MM.1S (cell line): ENCODE results near the gene BSDC1.
A peak's percentile ranks its signal among the peaks of the same experiment; 100 is the strongest.

Source experiments
- DNase-seq: peaks from one replicate; pipeline ENCODE4 v3.0.0-alpha.2; 2015
- H2AFZ ChIP-seq: fragments of 300-600 bp; sonication (generic); 2 replicates; pipeline ENCODE4 v1.6.0; 2016; ENCODE audit warnings: antibody characterized with exemption, low read length
- H3F3A ChIP-seq: fragments of 300-600 bp; sonication (generic); 2 replicates; pipeline ENCODE4 v1.6.1; 2016; ENCODE audit warnings: mild to moderate bottlenecking, antibody characterized with exemption, low read length, moderate library complexity, mixed read lengths; ENCODE audit not compliant: insufficient read depth
- H3K27ac ChIP-seq: fragments of 300-600 bp; sonication (generic); 2 replicates; pipeline ENCODE4 v1.5.1; 2016; ENCODE audit warnings: mild to moderate bottlenecking, low read length
- H3K27me3 ChIP-seq: fragments of 300-600 bp; sonication (generic); replicated peaks from 2 replicates; pipeline ENCODE4 v1.6.0; 2016; ENCODE audit warnings: low read length; ENCODE audit not compliant: insufficient read depth
- H3K36me3 ChIP-seq: fragments of 300-600 bp; sonication (generic); replicated peaks from 2 replicates; pipeline ENCODE4 v1.6.1; 2016; ENCODE audit warnings: mild to moderate bottlenecking, low read length, mixed read lengths; ENCODE audit not compliant: insufficient read depth
- H3K4me1 ChIP-seq: fragments of 300-600 bp; sonication (generic); 2 replicates; pipeline ENCODE4 v1.6.1; 2016; ENCODE audit warnings: low read length, mixed read lengths
- H3K4me2 ChIP-seq: fragments of 300-600 bp; sonication (generic); 2 replicates; pipeline ENCODE4 v1.6.0; 2016; ENCODE audit warnings: low read depth, low read length
- H3K4me3 ChIP-seq: fragments of 300-600 bp; sonication (generic); 2 replicates; pipeline ENCODE4 v1.5.1; 2016; ENCODE audit warnings: low read length, mixed read lengths
- H3K79me2 ChIP-seq: fragments of 300-600 bp; sonication (generic); 2 replicates; pipeline ENCODE4 v1.6.1; 2016; ENCODE audit warnings: mixed run types, low read length, mixed read lengths
- H3K9ac ChIP-seq: fragments of 300-600 bp; sonication (generic); 2 replicates; pipeline ENCODE4 v1.6.1; 2016; ENCODE audit warnings: low read length, mixed read lengths
- H3K9me2 ChIP-seq: fragments of 300-600 bp; sonication (generic); replicated peaks from 2 replicates; pipeline ENCODE4 v1.6.1; 2016; ENCODE audit warnings: mild to moderate bottlenecking, low read length, mixed read lengths; ENCODE audit not compliant: insufficient read depth
- H3K9me3 ChIP-seq: fragments of 300-600 bp; sonication (generic); replicated peaks from 2 replicates; pipeline ENCODE4 v1.6.1; 2016; ENCODE audit warnings: mild to moderate bottlenecking, low read length, mixed read lengths; ENCODE audit not compliant: insufficient read depth
- H4K20me1 ChIP-seq: fragments of 300-600 bp; sonication (generic); 2 replicates; pipeline ENCODE4 v1.6.1; 2016; ENCODE audit warnings: mild to moderate bottlenecking, low read length, moderate library complexity, mixed read lengths; ENCODE audit not compliant: insufficient read depth
- EZH2 ChIP-seq: fragments of 300-600 bp; sonication (generic); optimal IDR thresholded peaks from 2 replicates; pipeline ENCODE3; 2017; ENCODE audit warnings: low read depth, mild to moderate bottlenecking, antibody characterized with exemption, low read length, mixed read lengths
- EZH2phosphoT487 ChIP-seq: fragments of 300-600 bp; sonication (generic); IDR thresholded peaks from 2 replicates; pipeline ENCODE4 v1.6.1; 2018; ENCODE audit warnings: antibody characterized with exemption, low read length
- TF ChIP-seq, protein P1 (sequence below): fragments of 300-600 bp; sonication (generic); IDR thresholded peaks from 2 replicates; pipeline ENCODE4 v1.5.1; 2016; ENCODE audit warnings: antibody characterized with exemption, low read length, mixed read lengths

BSDC1 gene

DNA sequence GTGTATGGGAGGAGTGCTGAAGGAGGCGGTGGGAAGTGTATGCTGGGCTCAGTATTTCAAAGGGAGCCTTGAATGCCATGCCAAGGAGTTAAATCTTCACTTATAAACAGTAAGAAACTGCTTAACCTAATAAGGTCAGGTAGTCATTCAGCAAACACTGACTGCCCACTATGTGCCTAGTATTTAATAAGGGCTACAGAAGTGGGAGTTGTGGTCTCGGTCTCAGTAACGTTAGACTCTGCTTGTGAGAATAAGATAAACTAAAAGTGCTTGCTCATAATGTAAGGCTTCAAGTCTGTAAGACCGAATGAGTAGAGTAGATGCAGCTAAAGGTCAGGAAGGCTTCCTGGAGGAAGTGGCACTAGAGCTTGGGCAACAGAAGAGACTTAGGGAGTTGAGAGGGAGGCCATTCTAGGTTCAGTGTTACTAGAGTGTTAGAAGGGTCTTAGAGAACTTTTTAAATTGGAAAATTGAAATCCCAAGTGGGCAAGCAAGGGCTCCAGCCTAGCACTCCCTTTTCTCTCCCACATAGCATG, 64.2 kb downstream of the BSDC1 start:
- Histone ChIP-seq H3K27me3 (no peaks in the 10 kb centered on the region), H3K79me2 (peaks cover 7% of the 10 kb centered on the region), H2AFZ (no peak overlapping the region), H3K9ac (no peak overlapping the region), H3K36me3 (no peaks in the 10 kb centered on the region), H3K4me2 (no peak overlapping the region), H3K27ac (no peak overlapping the region), H3K9me2 (no peaks in the 10 kb centered on the region), H3K4me1 (peaks cover 36% of the 10 kb centered on the region), H3F3A (peaks cover 29% of the 10 kb centered on the region), H3K9me3 (no peaks in the 10 kb centered on the region), H3K4me3 (no peak overlapping the region), H4K20me1 (no peaks in the 10 kb centered on the region)
- TF ChIP-seq, protein P1, sequence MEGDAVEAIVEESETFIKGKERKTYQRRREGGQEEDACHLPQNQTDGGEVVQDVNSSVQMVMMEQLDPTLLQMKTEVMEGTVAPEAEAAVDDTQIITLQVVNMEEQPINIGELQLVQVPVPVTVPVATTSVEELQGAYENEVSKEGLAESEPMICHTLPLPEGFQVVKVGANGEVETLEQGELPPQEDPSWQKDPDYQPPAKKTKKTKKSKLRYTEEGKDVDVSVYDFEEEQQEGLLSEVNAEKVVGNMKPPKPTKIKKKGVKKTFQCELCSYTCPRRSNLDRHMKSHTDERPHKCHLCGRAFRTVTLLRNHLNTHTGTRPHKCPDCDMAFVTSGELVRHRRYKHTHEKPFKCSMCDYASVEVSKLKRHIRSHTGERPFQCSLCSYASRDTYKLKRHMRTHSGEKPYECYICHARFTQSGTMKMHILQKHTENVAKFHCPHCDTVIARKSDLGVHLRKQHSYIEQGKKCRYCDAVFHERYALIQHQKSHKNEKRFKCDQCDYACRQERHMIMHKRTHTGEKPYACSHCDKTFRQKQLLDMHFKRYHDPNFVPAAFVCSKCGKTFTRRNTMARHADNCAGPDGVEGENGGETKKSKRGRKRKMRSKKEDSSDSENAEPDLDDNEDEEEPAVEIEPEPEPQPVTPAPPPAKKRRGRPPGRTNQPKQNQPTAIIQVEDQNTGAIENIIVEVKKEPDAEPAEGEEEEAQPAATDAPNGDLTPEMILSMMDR, result no peak
- no peak for TF ChIP-seq EZH2phosphoT487
- TF ChIP-seq EZH2, result no peak
- no peak for DNase-seq

DNA sequence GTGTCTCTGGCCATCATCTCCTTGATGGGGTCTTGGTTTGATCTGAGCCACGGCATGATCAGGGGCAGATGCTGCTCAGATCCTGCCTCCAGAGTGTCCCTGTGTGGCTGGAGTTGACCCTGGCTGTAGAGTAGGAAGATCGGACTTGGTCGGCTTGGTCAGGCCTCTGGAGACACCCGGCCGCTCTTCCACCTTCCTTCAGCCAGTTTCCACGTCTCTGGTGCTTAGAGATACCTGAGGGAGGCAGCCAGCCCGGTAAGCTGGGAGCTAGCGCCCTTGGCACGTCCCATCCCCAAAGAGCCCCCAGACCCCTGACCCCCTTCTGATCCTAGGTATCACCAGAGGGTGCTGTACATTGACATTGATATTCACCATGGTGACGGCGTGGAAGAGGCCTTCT, 67.0 kb downstream of the BSDC1 start:
- Histone ChIP-seq H3K9ac (no peak overlapping the region), H3K36me3 (no peaks in the 10 kb centered on the region), H3K4me3 (no peak overlapping the region), H3K9me2 (no peaks in the 10 kb centered on the region), H3K4me2 (no peak overlapping the region), H3K27me3 (no peaks in the 10 kb centered on the region), H3K4me1 (peaks cover 17% of the 10 kb centered on the region), H3K9me3 (no peaks in the 10 kb centered on the region), H3K79me2 (peaks cover 6% of the 10 kb centered on the region), H2AFZ (no peak overlapping the region), H3F3A (peaks cover 12% of the 10 kb centered on the region), H4K20me1 (no peaks in the 10 kb centered on the region), H3K27ac (no peak overlapping the region)
- DNase-seq, result no peak
- TF ChIP-seq EZH2phosphoT487, result no peak
- TF ChIP-seq, protein P1, result no peak

DNA sequence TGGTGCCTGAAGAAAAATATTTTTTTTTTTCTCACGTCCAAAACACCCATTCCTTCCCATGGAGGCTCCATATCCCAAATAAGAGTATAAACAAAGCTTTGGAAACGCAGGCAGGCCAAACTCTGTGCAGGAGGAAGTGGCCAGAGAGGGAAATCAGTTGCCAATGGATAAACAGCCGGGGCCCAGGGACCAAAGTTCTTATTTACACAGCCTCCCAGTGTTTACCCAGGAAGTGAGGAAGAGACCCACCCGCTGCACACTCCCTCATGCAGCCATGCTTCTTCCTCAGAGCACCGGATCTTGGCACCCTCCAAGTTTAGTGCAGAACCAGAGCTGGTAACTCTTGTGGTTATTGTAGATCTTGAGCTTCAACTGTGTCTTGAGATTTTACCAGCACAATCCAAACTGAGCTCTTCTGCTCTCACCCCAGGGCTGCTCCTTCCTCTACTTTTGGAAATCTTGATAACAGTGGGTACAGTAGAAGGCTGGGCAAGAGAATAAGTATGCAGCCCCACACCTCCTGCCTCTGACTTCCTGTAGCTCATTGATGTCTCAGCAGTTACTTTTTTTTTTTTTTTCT, 72.4 kb downstream of the BSDC1 start:
- peak overlapping the region; percentile 8; the same call in 1 of the 2 replicates for H3K27ac ChIP-seq
- no peak for TF ChIP-seq EZH2
- TF ChIP-seq EZH2phosphoT487, result no peak
- TF ChIP-seq, protein P1, result no peak
- no peak overlapping the region for H3K4me2 ChIP-seq
- H3K4me1 ChIP-seq, result peaks cover 19% of the 10 kb centered on the region
- no peaks in the 10 kb centered on the region for H3K36me3 ChIP-seq
- no peak for DNase-seq
- peaks cover 10% of the 10 kb centered on the region for H3F3A ChIP-seq
- H3K9ac ChIP-seq, result no peak overlapping the region
- peaks cover 31% of the 10 kb centered on the region for H3K79me2 ChIP-seq
- no peak overlapping the region for H3K4me3 ChIP-seq
- no peak overlapping the region for H2AFZ ChIP-seq
- H3K9me2 ChIP-seq, result no peaks in the 10 kb centered on the region
- H4K20me1 ChIP-seq, result no peaks in the 10 kb centered on the region
- H3K27me3 ChIP-seq, result no peaks in the 10 kb centered on the region
- no peaks in the 10 kb centered on the region for H3K9me3 ChIP-seq
